Upper lobe of right lung (tissue), 1 donor: ENCODE data around the gene FYN. TPM values are rescaled to one million over a fixed set of nuclear protein-coding genes. Genes with fewer than 3 reads are reported as not detected.
A peak's percentile ranks its signal among the peaks of the same experiment; 100 is the strongest.

Source experiments
- ATAC-seq: fragments of 200-7000 bp; cut with Tn5 transposase; one replicate; pipeline ENCODE4 v1.9.1; 2020; ENCODE audit warnings: mild to moderate bottlenecking, moderate library complexity
- DNase-seq: peaks from one replicate; pipeline ENCODE4 v3.0.0-alpha.2; 2020
- H3K27ac ChIP-seq: fragments of 200-600 bp; one replicate; pipeline ENCODE4 v1.8.0; 2022
- H3K27me3 ChIP-seq: fragments of 200-600 bp; one replicate; pipeline ENCODE4 v1.8.0; 2022; ENCODE audit warnings: mild to moderate bottlenecking
- H3K36me3 ChIP-seq: fragments of 200-600 bp; one replicate; pipeline ENCODE4 v1.8.0; 2022
- H3K4me1 ChIP-seq: fragments of 200-600 bp; one replicate; pipeline ENCODE4 v1.8.0; 2022
- H3K4me3 ChIP-seq: fragments of 200-600 bp; one replicate; pipeline ENCODE4 v1.8.0; 2022; ENCODE audit warnings: mild to moderate bottlenecking
- H3K9me3 ChIP-seq: fragments of 200-600 bp; one replicate; pipeline ENCODE4 v1.8.0; 2022
- CTCF ChIP-seq: fragments of 200-600 bp; IDR thresholded peaks from one replicate; pipeline ENCODE4 v1.8.0; 2022; ENCODE audit warnings: antibody characterized with exemption
- intact Hi-C: fragments of 100-400 bp; cut with DNase I; formaldehyde crosslinking; loops from one replicate; pipeline ENCODE4 v1.11.0; 2022
- total RNA-seq: library from RNA; stranded (reverse); fragmentation: NEBNext Ultra II Directional; extraction: Animal tissue kit (Norgen Biotek cat#: 25700); gene quantifications from one replicate; pipeline ENCODE4 v1.2.1, GENCODE V29; 2021
- donor health status: DM: no; HTN: yes; CAD: no; lungs with severe emphysema.

FYN gene
- total RNA-seq, 1 donor from 2014 or later, result 115 TPM

DNA sequence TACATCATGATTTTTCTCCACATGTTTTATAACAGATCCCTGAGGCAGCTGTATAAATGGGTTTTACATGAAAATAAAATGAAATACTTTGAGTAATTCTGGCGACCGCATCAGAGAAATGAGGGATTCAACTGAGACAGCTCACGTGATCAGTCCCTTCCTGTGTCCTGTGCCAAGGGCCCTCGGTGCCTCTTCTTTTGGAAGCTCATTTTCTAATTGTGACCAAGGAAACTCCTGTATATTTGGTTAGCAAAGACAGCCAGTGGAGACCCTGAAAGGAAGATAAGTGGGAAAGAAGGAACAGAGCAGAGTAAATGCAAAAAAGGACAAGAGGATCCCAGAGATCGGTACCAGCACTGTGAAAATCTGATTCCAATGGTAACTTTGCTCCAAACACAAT lies 129.9 kb downstream of the FYN start:
- Histone ChIP-seq H3K9me3 (no peaks in the 10 kb centered on the region), H3K4me3 (no peak overlapping the region), H3K36me3 (no peaks in the 10 kb centered on the region), H3K27ac (no peak overlapping the region), H3K27me3 (no peaks in the 10 kb centered on the region), H3K4me1 (peaks cover 26% of the 10 kb centered on the region)
- DNase-seq (no peak), ATAC-seq (no peak)
- intact Hi-C loops, result no loop called here
- no peak for TF ChIP-seq CTCF

DNA sequence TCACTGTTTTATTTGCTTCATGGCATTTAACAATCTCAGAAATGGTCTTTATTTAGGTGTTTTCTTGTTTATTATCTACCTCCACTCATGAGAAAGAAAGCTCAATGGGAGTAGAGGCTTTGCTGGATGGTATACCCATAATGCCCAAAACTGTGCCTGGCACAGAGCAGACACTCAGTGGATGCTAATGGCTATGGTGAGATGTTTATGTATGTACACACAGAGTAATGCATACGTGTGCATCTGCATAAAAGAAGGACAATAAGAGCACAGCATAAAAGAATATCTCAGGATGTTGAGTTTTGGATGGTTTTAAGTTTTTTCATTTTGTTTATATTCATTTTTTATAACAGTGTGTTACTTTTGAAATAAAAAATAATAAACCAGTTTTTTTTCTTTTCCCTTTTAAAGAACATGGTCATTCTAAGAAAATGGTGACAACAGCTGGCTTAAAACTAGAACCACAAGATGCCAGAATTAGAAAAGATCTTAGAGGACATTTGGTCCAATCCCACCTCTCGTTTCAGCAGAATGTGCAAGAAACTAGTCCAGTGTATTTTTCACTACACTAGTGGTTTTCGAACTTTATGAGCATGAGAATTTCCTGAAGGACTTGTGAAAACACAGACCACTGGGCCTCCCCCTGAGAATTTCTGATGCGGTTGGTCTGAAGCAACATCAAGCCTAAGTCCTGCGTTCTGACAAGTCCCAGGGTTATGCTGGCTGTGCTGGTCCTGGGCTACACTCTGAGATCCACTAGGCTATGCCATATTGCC lies 131.9 kb downstream of the FYN start:
- Histone ChIP-seq H3K4me1 (peaks cover 32% of the 10 kb centered on the region), H3K36me3 (no peaks in the 10 kb centered on the region)
- ATAC-seq, result no peak

DNA sequence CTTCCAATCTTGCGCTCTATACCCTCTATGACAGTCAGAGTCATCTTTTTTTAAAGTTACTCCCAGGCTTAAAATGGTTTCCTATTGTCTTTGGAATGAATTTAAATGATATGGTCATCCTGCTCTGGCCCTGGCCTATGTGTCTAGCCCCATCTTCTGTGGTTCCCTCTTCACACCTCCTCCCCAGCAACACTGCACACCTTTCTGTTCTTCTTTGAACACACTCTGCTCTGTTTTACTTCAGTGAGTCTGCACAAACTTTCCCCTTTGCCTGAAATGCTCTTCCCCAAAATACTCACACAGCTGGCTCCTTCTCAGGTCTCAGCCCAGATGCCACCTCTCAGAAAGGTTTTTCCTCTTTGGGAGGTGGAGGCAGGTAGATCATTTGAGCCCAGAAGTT lies 132.7 kb downstream of the FYN start:
- H3K4me1 ChIP-seq, result peaks cover 32% of the 10 kb centered on the region
- H3K36me3 ChIP-seq, result no peaks in the 10 kb centered on the region
- intact Hi-C loops, result no loop called here
- no peaks in the 10 kb centered on the region for H3K27me3 ChIP-seq
- no peak overlapping the region for H3K27ac ChIP-seq
- DNase-seq (no peak), ATAC-seq (no peak)
- TF ChIP-seq CTCF, result no peak
- no peak overlapping the region for H3K4me3 ChIP-seq
- no peaks in the 10 kb centered on the region for H3K9me3 ChIP-seq

More for the DNA sequence above, 131.9 kb downstream of the FYN start:
- intact Hi-C loops, result no loop called here
- no peak for TF ChIP-seq CTCF
- no peak for DNase-seq
- Histone ChIP-seq H3K4me3 (no peak overlapping the region), H3K9me3 (no peaks in the 10 kb centered on the region), H3K27me3 (no peaks in the 10 kb centered on the region), H3K27ac (no peak overlapping the region)

GRCh38 chr6:111739257-111739696 lies 134.0 kb downstream of the FYN start:
- no peak for DNase-seq
- H3K4me1 ChIP-seq, result peaks cover 27% of the 10 kb centered on the region
- no peak overlapping the region for H3K27ac ChIP-seq
- peak; percentile 11 for ATAC-seq
- H3K27me3 ChIP-seq, result no peaks in the 10 kb centered on the region
- H3K4me3 ChIP-seq, result no peak overlapping the region
- no peaks in the 10 kb centered on the region for H3K9me3 ChIP-seq
- no peak for TF ChIP-seq CTCF
- H3K36me3 ChIP-seq, result no peaks in the 10 kb centered on the region
- intact Hi-C loops, result no loop called here

GRCh38 chr6:111738631-111739030 lies 134.6 kb downstream of the FYN start:
- H3K27me3 ChIP-seq, result no peaks in the 10 kb centered on the region
- no peaks in the 10 kb centered on the region for H3K36me3 ChIP-seq
- intact Hi-C loops, result no loop called here
- H3K4me1 ChIP-seq, result peaks cover 21% of the 10 kb centered on the region
- no peak overlapping the region for H3K27ac ChIP-seq
- H3K9me3 ChIP-seq, result no peaks in the 10 kb centered on the region
- DNase-seq (no peak), ATAC-seq (no peak)
- no peak overlapping the region for H3K4me3 ChIP-seq
- no peak for TF ChIP-seq CTCF

DNA sequence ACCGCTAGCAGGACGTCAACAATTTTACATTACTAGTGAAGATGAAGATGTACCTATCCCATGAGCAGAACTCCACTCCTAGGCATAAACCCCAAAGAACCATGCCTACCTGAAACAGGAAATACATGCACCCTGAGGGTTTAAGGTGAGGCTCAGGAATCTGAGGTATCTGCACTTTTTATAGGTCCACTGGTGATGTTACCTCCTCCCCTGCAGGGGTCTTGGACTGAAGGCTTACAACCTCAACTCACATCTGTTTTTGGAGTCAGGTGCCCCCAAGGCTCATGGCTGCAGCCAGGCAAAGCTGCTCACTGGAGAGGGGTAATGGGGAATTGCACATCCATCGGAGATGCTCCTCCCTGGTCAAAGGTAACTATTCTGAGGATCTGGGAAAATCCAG lies 135.1 kb downstream of the FYN start:
- intact Hi-C loops, result no loop called here
- Histone ChIP-seq H3K4me3 (no peak overlapping the region), H3K9me3 (no peaks in the 10 kb centered on the region), H3K4me1 (peaks cover 21% of the 10 kb centered on the region), H3K36me3 (no peaks in the 10 kb centered on the region), H3K27me3 (no peaks in the 10 kb centered on the region), H3K27ac (no peak overlapping the region)
- TF ChIP-seq CTCF, result no peak
- DNase-seq (no peak), ATAC-seq (no peak)
